HG02610 (cell line): ENCODE results near the gene PPP1R3G.
"Not testable (repeated sequence)": the region's sequence is repeated elsewhere in the genome, so short reads cannot be mapped to it uniquely, and the experiment has no call there.

ENCODE experiments used
- ATAC-seq: cut with Tn5 transposase; IDR thresholded peaks from one replicate; pipeline ENCODE4 v1.9.1; 2021; ENCODE audit warnings: mild to moderate bottlenecking, moderate library complexity; ENCODE audit not compliant: unreplicated experiment

Gene PPP1R3G

DNA sequence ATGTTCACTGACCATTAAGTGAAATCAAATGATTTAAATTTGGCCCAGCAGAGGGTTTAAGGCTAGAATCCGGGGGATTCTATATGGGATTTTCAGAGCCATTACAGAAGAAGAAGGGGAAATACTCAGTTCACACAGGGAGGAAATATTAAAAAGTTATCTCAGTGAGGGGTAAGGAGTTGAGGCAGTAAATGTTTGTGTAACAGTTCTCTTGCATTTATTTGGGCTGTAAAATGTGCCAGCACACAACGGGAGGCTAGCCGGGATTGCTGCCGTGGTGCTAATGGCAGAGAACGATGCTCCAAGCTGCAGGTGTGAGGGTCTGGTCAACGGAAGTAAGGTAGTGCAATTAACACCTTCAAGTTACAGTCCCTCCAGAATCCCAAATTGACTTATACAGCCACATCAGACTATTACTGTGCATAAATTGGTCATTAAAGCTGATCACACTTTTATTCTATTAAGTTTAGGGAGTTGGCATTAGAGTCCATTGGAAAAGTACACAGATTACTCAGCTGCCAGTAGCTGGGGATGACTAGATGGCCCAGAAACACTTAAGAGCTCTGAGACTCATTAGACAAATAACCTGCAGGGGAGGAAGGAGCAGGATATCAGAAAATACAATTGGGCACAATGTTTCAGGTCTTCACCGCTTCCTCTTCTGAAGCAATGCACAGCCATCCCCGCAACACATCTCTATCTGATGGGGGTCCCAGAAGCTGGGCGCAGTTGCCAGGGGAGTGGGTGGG, 31.3 kb downstream of the PPP1R3G start:
- ATAC-seq, result no peak

DNA sequence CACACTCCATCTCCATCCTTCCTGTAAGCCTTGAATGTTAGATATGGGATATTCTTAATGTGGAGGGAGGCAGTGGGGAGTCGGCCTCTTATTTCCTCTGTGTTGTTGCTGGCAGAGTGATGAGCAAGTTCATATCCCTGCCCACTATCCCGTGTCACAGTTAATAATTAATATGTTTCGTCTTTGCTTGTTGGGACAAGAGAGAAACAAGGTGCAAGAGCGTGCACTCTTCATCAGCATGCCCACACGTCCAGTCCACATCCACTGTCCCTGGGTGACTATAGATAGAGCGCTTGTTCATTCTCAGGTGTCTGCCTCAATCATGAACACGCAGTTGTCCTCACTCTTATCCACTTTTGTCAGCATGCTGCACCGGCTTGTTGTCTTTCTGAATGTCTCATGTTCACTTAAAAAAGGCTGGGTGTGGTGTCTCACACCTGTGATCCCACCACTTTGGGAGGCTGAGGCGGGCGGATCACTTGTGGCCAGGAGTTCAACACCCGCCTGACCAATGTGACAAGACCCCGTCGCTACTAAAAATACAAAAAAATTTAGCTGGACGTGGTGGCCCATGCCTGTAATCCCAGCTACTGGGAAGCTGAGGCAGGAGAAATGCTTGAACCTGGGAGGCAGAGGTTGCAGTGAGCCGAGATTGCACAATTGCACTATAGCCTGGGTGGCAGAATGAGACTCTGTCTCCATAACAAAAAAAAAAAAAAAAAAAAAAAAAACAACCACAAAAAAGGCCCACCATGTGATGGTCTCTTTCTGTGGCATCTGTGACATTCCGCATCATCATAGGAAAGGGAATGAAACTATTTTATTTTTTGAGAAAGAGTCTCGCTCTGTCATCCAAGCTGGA, 34.2 kb downstream of the PPP1R3G start:
- no peak for ATAC-seq

DNA sequence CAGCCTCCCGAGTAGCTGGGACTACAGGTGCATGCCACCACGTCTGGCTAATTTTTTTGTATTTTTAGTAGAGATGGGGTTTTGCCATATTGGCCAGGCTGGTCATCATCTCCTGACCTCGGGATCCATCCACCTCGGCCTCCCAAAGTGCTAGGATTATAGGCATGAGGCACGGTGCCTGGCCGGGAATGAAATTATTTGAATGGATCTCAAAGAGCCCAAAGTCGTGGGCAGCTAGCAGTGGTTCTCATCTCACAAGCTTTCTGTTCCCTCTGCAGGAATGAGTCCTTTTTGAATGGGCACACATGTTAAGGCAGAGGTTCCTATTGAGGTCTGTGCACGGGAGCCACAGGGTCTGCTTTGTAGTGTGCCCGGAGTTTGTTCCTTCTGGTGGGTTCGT, 34.9 kb downstream of the PPP1R3G start:
- no peak for ATAC-seq

DNA sequence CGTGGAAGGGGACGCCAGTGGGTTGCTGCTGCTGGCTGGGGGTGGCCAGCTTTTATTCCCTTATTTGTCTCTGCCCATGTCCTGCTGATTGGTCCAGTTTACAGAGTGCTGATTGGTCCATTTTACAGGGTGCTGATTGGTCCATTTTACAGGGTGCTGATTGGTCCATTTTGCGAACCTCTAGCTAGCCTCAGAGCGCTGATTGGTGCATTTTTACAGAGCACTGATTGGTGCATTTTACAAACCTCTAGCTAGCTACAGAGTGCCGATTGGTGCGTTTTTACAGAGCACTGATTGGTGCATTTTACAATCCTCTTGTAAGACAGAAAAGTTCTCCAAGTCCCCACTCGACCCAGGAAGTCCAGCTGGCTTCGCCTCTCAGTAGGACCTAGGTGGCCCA, 35.4 kb downstream of the PPP1R3G start:
- not testable (repeated sequence) for ATAC-seq

DNA sequence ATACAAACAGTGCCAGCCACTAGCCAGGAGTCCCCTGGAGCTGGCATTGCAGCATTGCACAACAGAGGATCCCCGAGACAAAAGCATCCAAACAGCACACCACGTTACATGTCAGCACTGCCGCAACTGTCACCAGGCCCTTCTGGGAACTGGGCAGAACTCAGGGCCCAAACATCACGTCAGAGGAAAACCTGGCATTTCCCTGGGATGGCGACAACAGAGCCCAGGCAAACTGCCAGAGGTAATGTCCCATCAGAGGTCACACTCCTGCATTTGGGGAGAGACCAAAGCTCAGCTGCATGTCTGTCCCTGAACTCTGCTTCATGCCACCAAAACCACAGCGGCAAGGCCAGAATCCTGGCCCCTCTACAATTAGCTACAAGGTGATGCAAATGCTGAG, 36.3 kb downstream of the PPP1R3G start:
- ATAC-seq, result no peak

DNA sequence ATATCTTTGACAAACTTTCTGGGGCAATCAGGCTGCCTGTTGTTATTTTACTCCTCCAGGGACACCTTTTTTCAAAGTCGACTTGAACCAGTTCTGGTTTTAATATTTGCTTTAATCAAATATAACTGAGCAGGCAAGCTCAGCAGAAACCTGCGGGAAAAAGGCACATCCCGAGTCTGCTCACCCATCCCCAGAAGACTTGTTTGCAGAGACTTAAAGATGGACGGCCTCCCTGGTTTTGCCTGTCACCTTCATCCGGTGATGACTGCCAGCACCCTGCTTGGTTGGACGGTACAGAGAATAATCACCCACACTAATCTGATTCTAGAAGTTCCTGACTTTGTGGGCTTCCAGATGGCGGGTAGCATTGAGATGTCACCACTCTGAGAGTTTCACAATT, 36.8 kb downstream of the PPP1R3G start:
- no peak for ATAC-seq

DNA sequence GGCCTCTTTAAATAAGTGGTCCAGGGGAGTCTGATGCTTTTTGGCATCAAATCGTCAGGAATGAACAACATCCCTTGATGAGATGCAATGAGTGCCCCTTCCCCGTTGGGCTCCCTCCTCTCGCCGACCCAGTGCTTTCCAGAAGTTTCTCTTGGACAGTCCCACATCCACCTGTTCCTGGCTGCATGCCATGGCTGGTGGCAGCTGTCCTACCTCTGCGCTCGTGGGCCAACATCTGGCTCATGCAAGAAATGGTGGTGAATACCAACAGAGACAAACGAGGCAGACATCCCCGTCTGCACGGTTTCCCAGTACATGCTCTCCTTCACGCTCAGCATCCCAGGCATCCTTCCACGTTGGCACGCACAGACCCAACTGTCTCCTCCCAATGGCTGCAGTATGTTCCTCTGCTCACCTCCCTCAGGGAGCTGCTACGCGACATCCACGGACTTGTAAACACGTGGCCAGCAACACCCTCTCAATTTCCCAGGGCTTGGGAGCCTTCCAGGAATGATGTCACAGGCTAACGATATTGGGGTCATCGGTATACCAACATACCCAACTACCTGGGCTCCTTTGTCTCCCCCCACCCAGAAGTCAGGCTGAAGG, 37.5 kb downstream of the PPP1R3G start:
- no peak for ATAC-seq

DNA sequence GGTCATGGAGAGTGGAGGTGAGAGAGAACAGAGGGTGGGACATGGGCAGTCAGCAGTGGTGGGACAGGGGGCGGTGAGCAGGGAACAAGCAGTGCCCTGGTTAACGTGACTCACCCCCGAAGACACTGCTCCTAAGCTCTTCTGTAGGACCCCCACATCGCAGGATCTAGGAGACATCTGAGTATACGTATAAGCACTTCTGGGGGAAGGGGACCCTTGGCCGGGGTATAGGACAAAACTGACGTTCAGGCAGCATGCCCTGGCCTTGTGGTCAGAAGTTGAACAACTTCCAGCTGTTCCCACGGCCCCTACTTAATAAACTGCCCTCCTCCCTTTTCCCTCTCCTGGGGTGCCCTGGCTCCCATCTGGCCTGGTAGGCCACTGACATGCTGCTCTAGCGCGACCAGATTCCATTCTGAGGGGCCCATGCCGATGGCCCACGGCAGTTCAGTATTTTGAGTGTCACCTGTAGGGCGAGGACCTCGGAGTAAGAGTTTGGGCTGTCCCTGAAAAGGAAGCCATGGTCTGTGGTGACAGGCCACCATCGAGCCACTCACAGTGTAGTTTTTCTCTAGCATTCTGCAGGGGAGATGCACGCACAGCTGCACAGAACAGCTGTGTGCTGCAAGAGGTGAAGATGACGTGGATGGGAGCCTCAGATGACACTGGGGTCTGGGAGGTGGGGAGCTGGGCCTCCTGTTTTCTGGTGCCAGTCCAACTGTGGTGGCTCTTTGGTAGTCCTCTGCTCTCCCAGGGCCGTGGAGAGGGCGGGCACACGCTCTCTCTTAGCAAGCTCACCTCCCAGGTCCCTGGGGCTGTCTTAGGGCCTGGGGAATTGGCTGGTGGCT, 38.4 kb downstream of the PPP1R3G start:
- no peak for ATAC-seq

DNA sequence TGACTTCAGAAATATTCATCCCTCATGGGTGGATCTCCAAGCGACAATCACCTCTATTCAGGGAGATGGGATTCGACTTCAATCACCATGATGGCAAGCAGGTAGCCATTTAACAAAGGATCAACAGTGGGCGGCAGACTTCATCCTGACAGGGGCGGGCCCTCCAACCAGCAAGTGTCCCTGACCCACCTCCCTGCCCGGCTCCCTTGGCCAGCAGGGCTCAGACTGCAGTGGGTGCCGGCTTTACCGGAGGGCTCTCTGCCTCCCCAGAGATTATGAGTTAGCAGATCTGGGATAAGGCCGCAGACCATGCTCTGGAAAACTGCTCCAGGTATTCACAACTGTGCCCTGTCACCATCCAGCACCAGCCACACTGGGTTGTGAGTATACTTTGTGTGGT, 39.4 kb downstream of the PPP1R3G start:
- no peak for ATAC-seq

DNA sequence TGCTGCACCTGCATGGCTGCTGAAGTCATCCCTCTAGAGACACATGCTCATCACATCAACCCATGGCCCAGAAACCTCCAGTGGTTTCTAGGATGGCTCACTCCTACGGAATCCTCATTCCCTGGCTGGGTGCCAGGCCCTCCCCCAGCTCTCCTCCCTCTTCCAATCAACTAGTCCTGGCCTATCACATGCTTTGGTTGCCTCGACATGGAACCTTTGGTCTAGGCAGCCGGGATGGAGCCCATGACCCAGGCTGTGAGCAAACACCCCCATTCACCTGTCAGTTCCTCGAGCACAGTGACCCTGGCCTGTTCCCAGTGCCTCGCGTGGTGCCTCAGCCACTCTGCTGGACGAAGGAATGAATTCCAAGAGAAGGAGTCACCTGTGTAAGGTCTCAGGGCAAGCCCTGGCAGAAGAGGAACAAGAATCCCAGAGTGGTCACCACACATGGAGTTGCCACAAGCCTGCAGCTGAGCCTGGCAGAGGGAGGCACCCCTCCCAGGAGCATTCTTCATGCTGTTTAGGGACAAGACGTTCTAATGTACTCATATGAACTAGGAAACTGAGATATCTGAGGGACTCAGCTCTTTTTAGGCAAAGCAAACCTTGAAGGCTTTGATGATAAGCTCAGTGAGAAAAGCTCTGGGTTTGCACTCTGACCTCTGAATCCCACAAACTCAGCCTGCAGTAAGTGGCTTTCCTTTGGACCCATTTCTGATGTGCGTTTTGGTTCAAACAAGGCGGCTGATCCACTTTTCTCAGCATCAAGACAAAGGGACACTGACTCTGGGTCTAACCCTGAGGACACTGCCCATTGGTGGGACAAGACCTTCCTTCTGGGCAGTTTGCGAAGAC, 40.2 kb downstream of the PPP1R3G start:
- ATAC-seq, result no peak

DNA sequence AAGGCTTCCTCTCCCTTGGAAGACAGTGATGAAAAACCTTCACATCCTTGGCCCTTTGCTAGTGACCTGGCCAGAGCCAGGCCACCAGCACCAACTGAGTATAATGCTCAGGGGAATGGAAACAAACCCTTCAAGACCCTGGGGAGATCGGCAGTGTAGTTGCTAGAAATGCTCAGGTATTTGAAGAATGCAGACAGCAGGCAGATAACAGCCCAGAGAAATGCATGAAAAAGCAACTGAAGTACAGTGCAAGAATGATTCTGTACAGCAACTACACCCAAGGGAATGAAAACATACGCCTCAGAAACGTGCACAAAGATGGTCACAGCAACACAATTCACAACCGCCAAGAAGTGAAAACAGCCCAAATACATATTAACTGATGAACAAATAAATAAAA, 41.1 kb downstream of the PPP1R3G start:
- ATAC-seq, result no peak

DNA sequence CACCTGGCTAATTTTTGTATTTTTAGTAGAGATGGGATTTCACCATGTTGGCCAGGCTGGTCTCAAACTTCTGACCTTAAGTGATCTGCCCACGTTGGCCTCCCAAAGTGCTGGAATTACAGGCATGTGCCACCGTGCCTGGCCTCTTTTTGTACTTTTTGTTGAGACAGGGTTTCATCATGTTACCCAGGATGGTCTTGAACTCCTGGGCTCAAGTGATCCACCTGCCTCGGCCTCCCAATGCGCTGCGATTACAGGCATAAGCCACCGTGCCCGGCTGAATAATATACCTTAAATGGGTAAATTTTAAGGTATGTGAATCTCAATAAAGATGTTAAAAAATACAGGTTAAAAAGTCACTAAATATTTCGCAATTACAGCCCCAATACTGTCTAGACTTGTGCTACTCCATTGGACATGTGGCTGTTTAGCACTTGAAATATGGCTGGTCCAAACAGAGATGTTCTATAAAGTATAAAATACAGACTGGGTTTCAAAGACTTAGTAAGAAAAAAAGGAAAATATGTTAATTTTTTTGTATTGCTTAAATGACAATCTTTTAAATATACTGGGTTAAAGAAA, 42.1 kb downstream of the PPP1R3G start:
- no peak for ATAC-seq

DNA sequence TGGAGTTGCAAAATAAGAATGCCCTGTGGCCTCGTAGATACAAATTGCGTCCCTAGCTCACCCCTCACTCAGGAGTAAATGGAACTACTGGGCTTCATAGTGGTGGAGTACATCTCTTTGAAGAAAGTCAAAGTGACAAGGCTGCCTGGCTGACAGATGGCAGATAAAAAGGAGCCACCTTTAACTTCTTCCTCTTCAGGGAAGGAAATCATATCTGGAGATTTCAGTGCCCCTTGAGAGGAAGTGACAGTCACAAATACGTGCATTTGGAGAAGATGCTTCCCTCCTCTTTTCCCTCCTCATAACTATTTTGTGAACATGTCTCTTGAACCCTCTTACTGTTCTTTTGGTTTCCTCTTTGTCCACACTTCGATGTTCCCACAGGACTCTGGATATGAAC, 43.2 kb downstream of the PPP1R3G start:
- no peak for ATAC-seq

DNA sequence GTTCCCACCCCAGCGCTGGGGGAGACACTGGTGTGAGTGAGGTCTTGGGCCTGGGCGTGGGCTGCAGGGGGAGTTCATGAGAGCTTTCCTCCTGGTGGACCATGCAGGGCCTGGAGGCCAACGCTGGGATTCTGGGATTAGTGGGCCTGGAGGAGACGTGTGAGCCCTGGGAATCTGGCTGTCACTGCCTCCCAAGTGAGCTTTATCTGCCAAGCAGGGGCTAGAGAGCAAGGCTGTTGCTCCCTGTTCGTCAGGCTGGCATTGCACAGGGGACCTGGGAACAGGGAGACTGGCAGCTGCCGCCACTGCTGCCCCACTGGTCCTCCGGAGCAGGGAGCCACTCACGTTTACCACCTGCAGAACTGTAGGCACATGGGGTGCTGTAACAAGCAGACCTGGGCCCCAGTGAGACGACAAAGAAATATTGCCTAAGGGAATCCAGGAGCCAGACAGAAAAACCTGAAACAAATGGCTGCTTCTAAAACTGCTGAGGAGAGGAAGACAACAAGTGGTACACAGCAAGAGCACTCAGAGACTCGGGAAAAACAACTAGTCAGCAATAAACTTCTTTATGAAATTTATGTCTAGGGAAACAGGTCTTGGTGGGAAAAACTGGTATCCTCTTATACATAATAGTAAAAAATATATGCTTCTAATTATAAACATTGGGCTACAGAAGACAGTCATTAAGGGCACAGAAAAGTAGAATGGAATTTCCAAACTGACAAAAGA, 45.2 kb downstream of the PPP1R3G start:
- no peak for ATAC-seq

DNA sequence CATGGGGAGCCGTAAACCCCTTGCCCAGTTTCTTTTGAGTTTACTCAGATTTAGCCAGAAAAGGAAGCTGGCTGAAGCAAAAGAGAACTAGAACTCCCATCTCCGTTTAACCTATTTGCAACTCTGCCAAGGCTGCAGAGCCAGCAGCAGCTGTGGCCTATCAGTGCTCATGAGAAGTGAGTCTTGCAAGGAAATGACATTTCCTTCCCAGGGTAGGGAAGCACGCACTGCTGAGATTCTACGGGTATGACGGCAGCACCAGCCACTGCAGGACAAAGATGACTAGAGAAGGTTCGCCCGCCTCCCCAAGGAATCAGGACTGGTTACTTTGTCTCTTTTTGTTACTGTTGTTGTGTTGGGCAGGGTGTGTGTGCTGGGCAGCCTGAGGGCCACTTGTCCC, 47.6 kb downstream of the PPP1R3G start:
- ATAC-seq, result peak; percentile 86

DNA sequence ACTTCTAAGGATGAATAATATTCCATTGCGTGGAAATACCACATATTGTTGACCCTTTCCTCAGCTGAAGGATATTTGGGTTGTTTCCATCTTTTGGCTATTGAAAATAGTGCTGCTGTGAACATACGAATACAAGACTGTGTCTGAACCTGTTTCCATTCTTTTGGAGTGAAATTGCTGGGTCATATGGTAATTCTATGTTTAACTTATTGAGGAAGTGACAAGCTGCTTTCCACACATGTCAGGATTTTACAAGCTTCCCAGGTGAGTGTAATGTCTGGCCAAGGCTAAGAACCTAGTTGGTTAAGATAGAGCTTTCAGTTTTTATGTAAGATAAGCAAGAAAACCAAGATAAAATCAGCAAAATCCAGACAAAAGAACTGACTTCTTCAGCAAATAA, 48.8 kb downstream of the PPP1R3G start:
- no peak for ATAC-seq

DNA sequence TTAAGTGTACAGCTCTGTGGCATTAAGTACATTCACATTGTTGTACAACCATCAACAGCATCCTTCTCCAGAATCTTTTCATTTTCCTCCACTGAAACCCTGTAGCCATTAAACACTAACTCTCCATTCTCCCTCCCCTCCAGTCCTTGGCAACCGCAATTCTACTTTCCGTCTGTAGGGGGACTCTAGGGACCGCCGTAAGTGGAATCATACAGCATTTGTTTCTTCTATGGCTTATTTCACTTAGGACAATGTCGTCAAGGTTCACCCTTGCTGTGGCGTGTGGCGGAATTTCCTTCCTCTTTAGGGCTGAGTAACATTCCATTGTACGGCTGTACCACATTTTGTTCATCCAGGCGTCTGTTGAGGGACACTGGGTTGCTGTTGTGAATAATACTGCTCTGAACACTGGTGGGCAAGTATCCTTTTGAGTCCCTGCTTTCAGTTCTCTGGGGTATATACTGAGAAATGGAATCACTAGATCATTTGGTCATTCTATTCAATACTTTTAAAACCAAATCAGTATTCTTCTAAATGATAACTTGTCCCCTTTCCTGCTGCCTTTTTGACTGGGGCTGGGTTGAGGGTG, 50.7 kb downstream of the PPP1R3G start:
- ATAC-seq, result no peak

DNA sequence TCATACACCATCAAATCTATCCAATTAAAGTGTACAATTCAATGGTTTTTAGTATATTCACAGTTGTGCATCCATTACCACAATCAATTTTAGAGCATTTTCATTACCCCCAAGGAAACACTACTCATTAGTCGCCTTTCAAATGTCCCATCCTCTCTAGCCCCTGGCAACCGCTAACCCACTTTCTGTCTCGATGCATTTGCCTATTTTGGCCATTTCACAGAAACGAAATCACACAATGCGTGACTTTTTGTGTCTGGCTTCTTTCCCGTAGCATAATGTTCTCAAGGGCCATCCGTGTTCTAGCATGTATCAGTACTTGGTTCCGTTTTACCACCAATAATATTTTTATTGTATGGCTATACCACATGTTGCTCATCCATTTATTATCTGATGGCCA, 51.7 kb downstream of the PPP1R3G start:
- ATAC-seq, result no peak
